ENCODE data around the gene CCDC134.

DNA sequence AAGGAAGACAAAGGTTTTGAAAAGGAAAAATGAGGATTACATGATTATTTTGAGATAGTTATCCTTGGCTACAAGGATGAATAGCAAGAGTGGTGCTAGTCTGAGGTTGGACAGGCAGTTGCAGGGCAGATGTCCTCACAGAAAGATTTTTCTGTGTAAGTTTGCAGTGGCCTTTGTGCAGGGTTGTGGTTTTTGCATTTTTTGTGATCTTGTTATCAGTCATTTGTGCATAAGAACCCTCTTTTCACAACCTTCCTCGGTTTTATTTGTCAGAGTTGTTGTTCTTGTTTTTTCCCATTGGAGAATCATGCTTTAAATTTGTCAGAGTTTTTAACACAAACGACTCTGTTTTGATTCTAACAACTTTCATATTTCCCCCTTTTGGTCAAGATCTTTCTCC is 1.4 kb downstream of the CCDC134 start:
- TF ChIP-seq, protein P1, sequence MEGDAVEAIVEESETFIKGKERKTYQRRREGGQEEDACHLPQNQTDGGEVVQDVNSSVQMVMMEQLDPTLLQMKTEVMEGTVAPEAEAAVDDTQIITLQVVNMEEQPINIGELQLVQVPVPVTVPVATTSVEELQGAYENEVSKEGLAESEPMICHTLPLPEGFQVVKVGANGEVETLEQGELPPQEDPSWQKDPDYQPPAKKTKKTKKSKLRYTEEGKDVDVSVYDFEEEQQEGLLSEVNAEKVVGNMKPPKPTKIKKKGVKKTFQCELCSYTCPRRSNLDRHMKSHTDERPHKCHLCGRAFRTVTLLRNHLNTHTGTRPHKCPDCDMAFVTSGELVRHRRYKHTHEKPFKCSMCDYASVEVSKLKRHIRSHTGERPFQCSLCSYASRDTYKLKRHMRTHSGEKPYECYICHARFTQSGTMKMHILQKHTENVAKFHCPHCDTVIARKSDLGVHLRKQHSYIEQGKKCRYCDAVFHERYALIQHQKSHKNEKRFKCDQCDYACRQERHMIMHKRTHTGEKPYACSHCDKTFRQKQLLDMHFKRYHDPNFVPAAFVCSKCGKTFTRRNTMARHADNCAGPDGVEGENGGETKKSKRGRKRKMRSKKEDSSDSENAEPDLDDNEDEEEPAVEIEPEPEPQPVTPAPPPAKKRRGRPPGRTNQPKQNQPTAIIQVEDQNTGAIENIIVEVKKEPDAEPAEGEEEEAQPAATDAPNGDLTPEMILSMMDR (conservative IDR thresholded peaks at IDR 0.05; ENCODE audit: low read depth, low read length), result no peak
- no peak for TF ChIP-seq EZH2 (IDR thresholded peaks at IDR 0.05; ENCODE audit: low read length, unreplicated experiment)
- no peak for TF ChIP-seq EZH2phosphoT487 (IDR thresholded peaks at IDR 0.05; ENCODE audit: borderline replicate concordance, low read length)
